ENCODE measurements around the gene SERPINB12. TPM values are rescaled to one million over a fixed set of nuclear protein-coding genes. Genes with fewer than 3 reads are reported as not detected.

The SERPINB12 gene
- total RNA-seq, 1 experiment from 2014 or later, result not detected

DNA sequence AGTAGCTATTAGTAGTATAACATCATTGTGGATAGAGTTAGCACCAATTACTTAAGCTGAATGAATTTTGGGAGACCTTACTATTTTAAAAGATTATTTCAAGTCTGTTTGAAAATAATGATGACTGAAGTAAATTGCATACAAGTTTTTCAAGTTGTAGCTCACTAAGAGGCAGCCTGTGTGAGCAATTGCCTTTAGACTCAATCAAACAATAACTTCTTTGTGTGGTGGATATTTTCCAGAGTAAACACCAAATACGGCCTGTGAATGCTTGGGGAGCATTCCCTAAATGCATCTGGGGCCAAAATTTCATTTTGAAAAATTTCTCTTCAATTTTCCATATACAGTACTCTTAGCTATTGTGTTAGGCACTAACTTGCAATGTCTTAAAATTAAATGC, 7.9 kb downstream of the SERPINB12 start:
- DNase-seq (ENCODE audit: low spot score), result no peak

GRCh38 chr18:63551769-63552168, 9.6 kb downstream of the SERPINB12 start:
- no peak for DNase-seq (ENCODE audit: low spot score)

- DNase-seq (ENCODE audit: low spot score), result no peak
These were observed 10.4 kb downstream of the SERPINB12 start for GRCh38 chr18:63552581-63552980.

DNA sequence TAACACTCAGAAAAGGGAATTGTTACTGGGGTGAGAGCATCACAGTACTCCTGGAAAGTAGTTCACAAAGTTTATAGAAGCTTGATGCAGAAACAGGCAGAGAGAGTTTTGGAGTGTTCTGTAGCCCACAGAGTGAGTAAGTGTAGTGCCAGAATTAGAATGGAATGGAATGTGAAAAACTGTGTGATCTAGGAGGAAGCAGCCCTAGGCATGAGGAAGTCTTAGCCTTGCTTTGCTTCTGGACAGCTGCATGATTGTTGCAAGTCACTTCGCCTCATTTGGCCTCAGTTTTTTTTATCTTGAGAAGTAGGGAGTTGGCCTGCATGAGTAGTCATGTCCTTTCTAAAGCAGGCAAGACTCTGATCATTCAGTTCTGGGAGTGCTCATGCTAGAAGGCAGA, 10.9 kb downstream of the SERPINB12 start:
- DNase-seq (ENCODE audit: low spot score), result peak; percentile 21

DNA sequence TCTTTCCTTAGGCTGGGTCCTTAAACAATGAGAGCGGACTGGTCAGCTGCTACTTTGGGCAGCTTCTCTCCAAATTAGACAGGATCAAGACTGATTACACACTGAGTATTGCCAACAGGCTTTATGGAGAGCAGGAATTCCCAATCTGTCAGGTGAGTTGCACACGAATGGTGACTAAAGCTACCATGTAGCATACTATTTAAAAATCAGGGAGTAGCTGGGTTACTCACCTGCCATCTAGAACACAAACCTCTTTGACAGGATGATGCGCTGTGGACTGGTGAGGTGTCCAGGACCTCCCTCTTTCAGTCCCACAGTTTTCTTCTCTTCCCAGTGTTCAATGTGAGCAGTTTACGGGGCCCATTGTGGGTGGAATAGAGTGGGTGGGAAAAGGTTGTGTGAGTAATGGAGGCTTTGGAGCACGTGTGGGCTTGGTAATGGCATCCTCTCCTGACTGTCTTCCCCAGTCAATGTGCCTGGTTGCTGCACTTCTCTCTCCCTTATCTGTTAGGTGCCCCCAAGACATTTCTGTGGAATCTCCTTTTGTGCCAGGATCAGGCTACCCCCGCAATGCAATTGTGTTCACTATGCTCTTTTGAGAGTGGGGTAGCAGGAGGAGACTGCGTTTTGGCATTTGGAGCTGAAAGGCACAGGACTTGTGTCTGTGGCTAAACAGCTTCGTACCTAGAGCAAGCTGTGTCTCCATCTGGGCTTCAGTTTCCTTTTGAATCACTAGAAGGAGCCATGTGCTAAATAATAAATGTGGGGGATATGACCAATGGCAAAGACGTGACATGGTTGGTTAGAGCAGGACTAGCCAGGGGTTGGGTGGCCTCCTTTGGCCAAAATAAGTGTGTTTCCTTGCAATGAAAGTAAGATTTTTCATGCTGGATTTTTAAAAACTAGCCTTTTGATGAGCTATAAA, 17.7 kb downstream of the SERPINB12 start:
- DNase-seq (ENCODE audit: low spot score), result no peak

DNA sequence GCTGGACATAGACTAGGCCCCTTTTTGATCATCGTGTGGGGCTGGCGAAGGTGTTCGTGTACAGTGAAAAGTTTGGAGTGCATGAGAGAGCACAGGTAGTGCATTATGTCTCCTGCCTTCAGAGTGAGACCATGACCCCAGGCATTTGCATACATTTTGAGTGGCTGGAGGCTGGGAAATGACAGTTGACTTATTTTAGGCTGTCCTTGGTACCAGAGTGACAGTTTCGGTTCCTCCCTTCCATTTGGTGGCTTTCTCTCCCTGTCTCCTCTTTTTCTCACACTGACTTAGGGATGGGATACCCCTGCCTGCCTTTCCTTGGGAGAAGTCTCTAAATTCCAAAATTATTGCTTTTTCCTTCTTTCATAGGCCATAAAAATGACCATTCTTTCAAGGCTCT, 20.1 kb downstream of the SERPINB12 start:
- no peak for DNase-seq (ENCODE audit: low spot score)

GRCh38 chr18:63564021-63564420, 21.9 kb downstream of the SERPINB12 start:
- no peak for DNase-seq (ENCODE audit: low spot score)

GRCh38 chr18:63564561-63564960, 22.4 kb downstream of the SERPINB12 start:
- no peak for DNase-seq (ENCODE audit: low spot score)

GRCh38 chr18:63567276-63567675, 25.1 kb downstream of the SERPINB12 start:
- no peak for DNase-seq (ENCODE audit: low spot score)

DNA sequence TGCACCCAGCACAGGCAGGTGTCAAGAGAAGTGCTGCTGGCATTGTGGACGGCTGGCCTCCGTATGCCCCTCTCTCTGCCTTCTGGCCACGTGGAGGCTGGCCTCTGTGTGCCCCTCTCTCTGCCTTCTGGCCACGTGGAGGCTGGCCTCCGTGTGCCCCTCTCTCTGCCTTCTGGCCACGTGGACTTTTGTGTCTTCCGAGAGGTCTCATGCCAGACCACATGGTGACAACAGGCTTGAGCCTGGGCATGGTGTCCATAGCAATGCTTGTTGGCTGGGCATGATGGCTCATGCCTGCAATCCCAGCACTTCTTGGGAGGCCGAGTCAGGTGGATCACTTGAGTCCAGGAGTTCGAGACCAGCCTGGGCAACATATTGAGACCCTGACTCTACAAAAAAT, 25.7 kb downstream of the SERPINB12 start:
- no peak for DNase-seq (ENCODE audit: low spot score)

DNA sequence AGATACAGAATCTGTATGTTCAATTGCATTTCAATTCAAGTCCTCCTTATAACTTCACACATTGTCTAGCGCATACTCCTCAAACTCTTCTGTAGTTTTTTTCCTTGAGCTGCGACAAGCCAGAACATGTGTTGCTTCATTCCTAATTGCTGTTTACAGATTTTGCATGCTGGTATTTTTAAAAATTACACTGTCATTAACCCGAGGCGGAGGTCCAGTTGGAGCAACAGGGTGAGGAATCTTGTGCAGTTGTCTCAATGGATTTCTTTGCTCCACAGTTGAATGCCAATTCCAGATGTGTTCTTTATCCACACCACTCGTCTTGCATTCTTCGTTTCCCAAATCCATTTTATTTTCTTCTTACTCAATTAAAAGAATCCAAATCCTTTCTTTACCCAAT, 28.6 kb downstream of the SERPINB12 start:
- DNase-seq (ENCODE audit: low spot score), result no peak

DNA sequence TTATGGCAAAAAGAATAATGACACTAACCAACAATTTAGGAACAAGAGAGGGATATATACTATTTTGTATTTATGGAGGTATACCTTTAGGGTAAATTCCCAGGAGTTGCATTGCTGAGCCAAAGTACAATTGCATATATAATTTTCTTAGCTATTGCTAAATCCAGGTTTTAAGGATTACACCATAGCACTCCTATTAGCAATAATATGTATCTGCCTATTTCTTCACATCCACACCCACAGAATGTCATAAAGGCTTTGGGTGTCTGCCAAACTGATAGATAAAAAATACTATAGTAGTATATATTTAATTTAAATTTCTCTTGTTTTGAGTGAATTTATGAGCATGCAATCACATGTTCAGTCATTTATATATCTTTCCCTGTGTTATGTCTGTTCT, 33.5 kb downstream of the SERPINB12 start:
- DNase-seq (ENCODE audit: low spot score), result no peak

DNA sequence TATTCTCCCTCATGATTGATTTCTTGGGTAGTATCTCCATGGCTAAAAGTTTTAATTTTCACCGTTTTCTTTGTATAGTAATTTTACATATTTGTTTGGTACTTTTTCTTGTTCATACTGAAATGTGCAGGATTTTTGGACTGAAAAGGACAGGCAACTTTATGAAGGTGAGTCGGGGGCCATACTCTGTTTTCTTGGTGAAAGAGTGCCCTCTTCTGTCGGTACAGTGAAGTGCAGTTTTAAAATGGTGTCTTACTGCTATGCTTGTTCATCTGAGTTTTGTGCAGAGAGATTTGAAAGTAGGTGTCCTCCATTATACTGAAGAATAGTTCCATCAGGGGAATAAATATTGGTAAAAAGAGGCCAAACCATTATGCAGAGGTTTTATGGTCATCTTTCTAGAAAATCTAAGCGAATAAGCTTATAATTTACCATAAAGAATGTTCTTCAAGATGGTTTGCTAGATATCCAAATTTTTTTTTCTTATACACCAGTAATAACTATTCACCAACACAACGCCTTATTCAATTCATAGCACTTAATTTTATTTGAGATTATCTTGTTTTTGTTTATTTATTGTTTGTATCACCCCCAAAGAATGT, 36.3 kb downstream of the SERPINB12 start:
- DNase-seq (ENCODE audit: low spot score), result peak; percentile 29

DNA sequence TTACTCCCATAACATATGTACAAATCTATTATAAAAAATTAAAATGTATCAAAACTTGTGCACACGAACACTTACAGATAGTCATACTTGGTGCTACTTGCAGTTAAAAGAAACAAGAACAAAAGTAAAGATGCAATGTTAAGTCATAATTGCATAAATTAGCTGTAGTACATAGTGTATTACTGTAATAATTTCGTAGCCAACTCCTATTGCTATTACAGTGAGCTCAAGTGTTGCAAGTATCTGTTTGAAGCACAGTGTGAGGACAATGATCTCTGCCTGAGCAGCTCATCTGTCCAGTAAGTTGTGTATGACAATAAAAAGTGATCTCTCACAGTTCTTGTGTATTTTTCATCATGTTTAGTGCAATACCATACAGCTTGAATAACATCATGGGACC, 37.4 kb downstream of the SERPINB12 start:
- no peak for DNase-seq (ENCODE audit: low spot score)

DNA sequence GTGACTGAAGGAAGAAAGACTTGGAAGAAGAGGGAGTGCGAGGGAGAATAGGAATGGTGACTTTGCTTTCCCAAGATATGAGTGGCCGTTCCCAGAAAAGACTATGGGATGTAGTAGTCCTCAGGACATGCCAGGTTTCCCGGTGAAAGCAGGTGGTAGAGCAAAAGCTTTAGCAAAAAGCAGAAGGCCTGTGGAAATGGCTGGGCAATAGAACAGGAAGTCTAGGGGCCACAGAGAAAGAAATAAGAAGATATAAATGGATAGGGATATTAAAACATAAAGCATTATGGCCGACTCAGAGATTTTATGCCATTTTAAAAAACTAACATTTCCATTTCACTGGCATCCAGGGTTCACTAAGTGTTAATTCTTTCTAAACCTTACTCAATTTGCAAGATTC, 43.8 kb downstream of the SERPINB12 start:
- DNase-seq (ENCODE audit: low spot score), result no peak

GRCh38 chr18:63586431-63586830, 44.3 kb downstream of the SERPINB12 start:
- DNase-seq (ENCODE audit: low spot score), result no peak

DNA sequence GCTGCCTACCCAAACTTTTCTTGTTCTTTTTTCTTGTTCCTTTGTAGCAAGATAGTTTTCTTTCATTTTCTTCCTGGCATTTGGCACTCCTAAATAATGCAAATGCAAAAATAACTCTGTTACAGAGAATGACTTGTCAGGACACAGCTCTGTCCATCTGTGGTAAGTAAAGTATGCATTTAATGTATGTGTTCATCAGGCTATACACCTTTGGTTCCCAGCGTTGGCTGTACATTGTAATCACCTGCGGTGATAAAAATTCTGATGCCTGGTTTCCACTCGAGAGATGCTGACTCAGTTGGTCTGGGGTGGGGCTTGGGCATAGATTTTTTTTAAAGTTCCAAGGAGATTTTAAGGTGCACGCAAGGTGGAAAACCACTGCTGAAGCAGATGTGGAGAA, 44.8 kb downstream of the SERPINB12 start, which contains the start of gene SERPINB13:
Gene SERPINB13, plus strand, starts transcription at position 378 of the 400 bp plus-strand sequence. CDS start 1,325 bp downstream, outside the sequence.
- DNase-seq (ENCODE audit: low spot score), result no peak

- DNase-seq (ENCODE audit: low spot score), result no peak
These were observed 46.7 kb downstream of the SERPINB12 start for GRCh38 chr18:63588909-63589308.

GRCh38 chr18:63590373-63590772, 48.2 kb downstream of the SERPINB12 start:
- no peak for DNase-seq (ENCODE audit: low spot score)

DNA sequence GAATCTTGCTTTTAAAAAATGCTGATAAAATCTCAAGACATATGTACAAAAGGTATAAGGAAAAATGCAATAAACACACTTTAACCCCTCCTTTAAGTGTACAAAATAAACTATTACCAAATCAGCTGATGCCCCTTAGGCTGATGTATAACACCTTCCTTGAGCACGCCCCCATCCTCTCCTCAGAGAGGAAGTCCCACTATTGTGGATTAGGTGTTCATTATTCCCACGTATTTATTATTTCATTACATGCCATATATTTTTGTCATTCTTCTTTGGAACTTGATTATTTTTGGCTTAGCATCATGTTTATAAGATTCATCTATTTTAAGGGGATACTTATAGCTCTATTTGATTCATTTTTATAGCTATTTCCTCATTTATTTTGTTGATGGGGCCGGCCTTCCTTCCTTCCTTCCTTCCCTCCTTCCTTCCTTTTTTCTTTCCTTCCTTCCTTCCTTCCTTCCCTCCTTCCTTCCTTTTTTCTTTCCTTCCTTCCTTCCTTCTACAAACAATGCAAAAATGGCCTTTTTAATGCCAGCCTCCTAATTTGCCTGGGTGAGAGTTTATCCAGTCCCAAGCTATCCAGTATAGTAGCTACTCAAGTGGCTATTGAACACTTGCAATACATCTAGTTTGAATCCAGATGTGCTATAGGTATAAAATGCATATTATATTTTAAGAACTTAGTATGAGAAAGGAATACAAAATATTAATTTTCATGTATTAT, 49.0 kb downstream of the SERPINB12 start:
- no peak for DNase-seq (ENCODE audit: low spot score)

DNA sequence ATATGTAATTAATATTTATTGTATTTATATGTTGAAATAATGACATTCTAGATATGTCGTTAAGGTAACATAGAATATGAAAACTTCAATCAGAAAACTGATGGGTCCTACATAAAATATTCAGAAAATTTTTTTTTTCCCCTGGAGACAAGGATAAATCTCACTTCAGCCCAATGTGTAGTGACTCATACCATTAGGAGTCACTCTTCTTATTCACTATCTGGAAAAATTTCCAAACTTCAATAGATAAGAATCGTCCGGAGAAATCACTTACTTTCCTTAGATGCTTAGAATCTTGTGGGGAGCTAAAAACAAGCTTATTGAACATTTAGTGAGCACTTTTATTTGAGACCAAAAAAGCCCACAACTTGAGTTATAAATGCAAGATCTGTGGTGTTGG, 49.6 kb downstream of the SERPINB12 start:
- no peak for DNase-seq (ENCODE audit: low spot score)

DNA sequence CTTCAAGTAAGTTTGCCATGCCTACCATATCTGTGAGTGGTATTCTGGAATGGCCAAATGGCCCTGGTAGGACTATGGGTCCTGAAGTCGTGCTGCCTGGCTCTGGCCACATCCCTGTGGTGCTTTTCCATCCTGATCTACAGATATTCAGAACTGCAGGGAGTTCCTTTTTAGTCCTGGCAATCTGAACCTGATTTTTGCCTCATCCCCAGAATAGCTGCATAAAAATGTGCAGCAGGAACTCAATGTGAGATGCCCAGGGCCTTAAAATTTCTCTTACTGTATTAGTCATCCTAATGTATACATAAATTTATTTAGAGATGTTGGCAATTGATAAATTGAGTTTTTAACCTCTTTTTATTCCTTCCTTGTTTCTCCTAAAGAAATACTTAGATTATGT, 50.3 kb downstream of the SERPINB12 start:
- no peak for DNase-seq (ENCODE audit: low spot score)

Data from H4 (cell line).